ENCODE results near the gene AP5Z1. TPM values are rescaled to one million over a fixed set of nuclear protein-coding genes. Genes with fewer than 3 reads are reported as not detected.

The AP5Z1 gene
- total RNA-seq, 4 donors from 2014 or later = 19.7 to 35.4 (median 25.4) TPM

GRCh38 chr7:4788627-4789189 lies 13.3 kb downstream of the AP5Z1 start:
- no peaks in the 10 kb centered on the region for H3K9me3 ChIP-seq
- no peaks in the 10 kb centered on the region for H3K27me3 ChIP-seq
- TF ChIP-seq CTCF (IDR thresholded peaks at IDR 0.05) (no peak), POLR2A (IDR thresholded peaks at IDR 0.05) (no peak)
- intact Hi-C loops (cut with DNase I) = no loop called here
- H3K4me3 ChIP-seq (replicated peaks in 1 of 3) = no peak overlapping the region
- 93 to 94% methylated on average over 17 to 18 of the region's 27 CpGs for WGBS, 2 donors
- DNase-seq = no peak
- peaks cover 56 to 70% of the 10 kb centered on the region in 2 donors for H3K36me3 ChIP-seq
- H3K27ac ChIP-seq = no peak overlapping the region
- H3K4me1 ChIP-seq = peaks cover 4 to 6% of the 10 kb centered on the region in 2 donors

GRCh38 chr7:4789194-4790077 lies 14.0 kb downstream of the AP5Z1 start:
- WGBS, 2 donors = 92 to 93% methylated on average over 19 to 21 of the region's 26 CpGs
- no peak for DNase-seq
- no peak overlapping the region for H3K27ac ChIP-seq
- H3K4me1 ChIP-seq = peaks cover 4 to 6% of the 10 kb centered on the region in 2 donors
- H3K4me3 ChIP-seq (replicated peaks in 1 of 3) = no peak overlapping the region
- no peaks in the 10 kb centered on the region for H3K27me3 ChIP-seq
- intact Hi-C loops (cut with DNase I) = no loop called here
- TF ChIP-seq CTCF (IDR thresholded peaks at IDR 0.05) = no peak
- TF ChIP-seq POLR2A (IDR thresholded peaks at IDR 0.05) = no peak
- H3K9me3 ChIP-seq = no peaks in the 10 kb centered on the region
- peaks cover 52 to 62% of the 10 kb centered on the region in 2 donors for H3K36me3 ChIP-seq

GRCh38 chr7:4790078-4790465 lies 14.6 kb downstream of the AP5Z1 start:
- Histone ChIP-seq H3K36me3 (peaks cover 46 to 56% of the 10 kb centered on the region in 2 donors), H3K4me3 (replicated peaks in 1 of 3) (no peak overlapping the region), H3K27me3 (no peaks in the 10 kb centered on the region), H3K27ac (no peak overlapping the region), H3K4me1 (peaks cover 4 to 6% of the 10 kb centered on the region in 2 donors), H3K9me3 (no peaks in the 10 kb centered on the region)
- intact Hi-C loops (cut with DNase I) = no loop called here
- no peak for TF ChIP-seq POLR2A (IDR thresholded peaks at IDR 0.05)
- no peak for TF ChIP-seq CTCF (IDR thresholded peaks at IDR 0.05)
- WGBS, 2 donors = 90 to 91% methylated on average over 4 to 9 of the region's 9 CpGs
- no peak for DNase-seq

GRCh38 chr7:4790516-4790991 lies 15.1 kb downstream of the AP5Z1 start:
- no peaks in the 10 kb centered on the region for H3K9me3 ChIP-seq
- intact Hi-C loops (cut with DNase I) = no loop called here
- H3K4me3 ChIP-seq (replicated peaks in 1 of 3) = no peak overlapping the region
- peaks cover 4 to 6% of the 10 kb centered on the region in 2 donors for H3K4me1 ChIP-seq
- H3K27me3 ChIP-seq = no peaks in the 10 kb centered on the region
- TF ChIP-seq POLR2A (IDR thresholded peaks at IDR 0.05) (no peak), CTCF (IDR thresholded peaks at IDR 0.05) (no peak)
- WGBS, 2 donors = 87 to 94% methylated on average over 10 to 19 of the region's 24 CpGs
- DNase-seq = no peak
- H3K36me3 ChIP-seq = peaks cover 43 to 52% of the 10 kb centered on the region in 2 donors
- no peak overlapping the region for H3K27ac ChIP-seq
